ENCODE measurements around the gene ST6GALNAC5.
"Not testable (repeated sequence)": the region's sequence is repeated elsewhere in the genome, so short reads cannot be mapped to it uniquely, and the experiment has no call there.

ST6GALNAC5 gene

DNA sequence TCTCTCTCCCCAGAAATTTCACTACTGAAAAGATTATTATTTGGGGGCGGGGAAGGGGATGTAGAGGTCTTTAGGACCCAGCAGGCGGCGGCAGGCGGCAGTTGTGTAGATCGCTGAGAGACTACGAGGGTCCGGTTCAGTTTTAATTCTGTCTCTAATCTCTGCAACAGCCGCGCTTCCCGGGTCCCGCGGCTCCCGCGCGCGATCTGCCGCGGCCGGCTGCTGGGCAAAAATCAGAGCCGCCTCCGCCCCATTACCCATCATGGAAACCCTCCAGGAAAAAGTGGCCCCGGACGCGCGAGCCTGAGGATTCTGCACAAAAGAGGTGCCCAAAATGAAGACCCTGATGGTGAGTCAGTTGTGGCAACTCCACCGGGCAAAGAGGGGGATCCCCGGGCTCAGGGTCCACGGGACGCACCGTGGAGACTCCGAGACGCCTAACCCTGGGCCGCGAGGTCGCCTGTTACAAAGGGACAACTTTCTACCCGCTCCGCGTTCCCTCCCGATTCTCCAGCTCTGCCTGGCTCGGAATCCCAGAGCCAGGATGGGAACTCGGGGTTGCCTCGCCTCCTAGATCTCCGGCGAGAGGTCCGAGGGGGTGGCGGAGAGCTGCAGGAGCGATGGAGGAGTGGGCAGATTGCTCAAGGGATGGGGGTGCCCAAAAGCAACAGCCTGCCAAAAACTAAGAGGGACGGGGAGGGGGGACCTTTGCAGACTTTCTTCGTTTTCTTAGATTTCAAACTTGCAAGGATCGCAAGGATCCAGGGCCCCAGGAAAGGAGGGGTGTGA, at the start of gene ST6GALNAC5:
ST6GALNAC5 (plus strand) TSS at position 139 of the 789 bp plus-strand sequence.
- no peak for DNase-seq (ENCODE audit: low spot score)

DNA sequence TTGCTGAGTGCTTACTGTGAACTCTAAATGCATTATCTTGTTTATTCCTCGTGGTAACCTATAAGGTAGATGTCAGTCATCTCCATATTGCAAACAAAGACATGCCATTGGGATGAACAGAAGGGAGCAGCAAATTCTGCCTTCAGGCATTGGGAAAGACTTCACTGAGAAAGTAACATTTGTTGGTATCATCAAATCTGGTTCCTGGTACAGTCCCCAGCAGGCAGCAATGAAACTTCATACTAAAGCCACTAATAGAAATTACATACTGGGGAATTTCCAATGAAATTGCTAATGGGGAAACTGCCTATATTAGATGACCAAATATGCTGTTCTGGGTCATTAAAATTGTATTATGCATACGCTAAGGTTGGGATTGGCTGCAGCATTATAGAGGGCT, 47.3 kb upstream of the ST6GALNAC5 start:
- no peak for DNase-seq (ENCODE audit: low spot score)

DNA sequence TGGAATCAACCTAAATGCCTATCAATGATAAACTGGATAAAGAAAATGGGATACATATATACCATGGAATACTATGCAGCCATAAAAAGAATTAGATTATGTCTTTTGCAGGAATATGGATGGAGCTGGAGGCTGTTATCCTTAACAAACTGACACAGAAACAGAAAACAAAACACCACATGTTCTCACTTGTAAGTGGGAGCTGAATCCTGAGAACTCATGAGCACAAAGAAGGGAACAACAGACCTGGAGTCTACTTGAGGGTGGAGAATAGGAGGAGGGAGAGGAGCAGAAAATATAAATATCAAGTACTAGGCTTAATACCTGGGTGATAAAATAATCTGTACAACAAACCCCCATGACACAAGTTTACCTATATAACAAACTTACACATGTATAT, 44.3 kb upstream of the ST6GALNAC5 start:
- DNase-seq (ENCODE audit: low spot score): not testable (repeated sequence)

DNA sequence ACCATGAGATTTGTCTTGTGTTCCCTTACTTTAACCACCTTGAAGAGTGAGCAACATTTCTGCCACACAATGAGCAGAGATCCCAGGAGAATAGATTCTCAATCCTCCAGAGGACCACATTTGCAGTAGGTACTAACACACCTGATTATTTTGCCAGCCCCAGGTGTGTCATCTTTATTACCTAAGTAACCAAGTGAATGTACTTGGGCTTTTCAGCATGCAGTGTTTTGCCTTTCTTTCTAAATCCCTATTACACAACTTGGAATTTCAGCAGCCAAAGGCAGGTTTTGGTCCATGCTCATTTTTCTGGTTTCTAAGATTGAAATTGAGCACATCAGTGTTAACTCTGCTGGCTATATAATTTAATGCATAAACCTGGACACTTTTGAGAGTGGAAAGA, 43.2 kb upstream of the ST6GALNAC5 start:
- no peak for DNase-seq (ENCODE audit: low spot score)

DNA sequence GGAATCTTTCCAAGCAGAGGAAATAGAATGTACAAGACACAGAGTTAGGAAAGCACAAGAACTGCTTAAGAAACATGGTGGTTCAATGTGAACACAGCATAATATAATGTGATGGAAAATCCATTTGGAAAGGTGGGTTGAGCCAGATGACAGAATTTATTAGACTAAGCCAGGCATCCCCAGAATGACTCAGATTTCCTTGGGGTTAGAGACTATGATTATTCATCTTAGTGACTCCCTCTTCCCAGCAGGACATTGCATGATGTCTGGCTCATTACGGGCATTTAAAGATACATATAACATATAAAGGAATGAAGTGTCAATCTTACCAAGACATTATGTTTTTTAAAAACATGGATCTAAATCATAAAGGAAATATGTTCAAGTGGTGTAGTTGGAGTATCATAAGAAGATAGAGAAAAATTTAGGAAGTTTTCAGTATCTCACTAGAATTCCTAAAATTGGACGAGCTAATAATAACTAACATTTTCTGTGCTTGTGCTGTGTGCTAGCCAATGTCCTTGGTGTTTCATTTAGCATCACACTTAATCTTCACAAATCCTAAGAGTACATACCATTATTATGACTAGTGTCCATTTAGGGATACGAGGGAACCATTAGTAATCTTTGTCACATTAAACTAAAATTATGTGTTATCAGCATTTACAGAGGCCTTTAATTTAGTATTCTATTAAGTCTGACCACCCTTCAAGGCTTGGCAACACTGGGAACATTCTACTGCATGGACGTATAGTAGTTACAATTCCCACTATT, 41.0 kb upstream of the ST6GALNAC5 start:
- no peak for DNase-seq (ENCODE audit: low spot score)

DNA sequence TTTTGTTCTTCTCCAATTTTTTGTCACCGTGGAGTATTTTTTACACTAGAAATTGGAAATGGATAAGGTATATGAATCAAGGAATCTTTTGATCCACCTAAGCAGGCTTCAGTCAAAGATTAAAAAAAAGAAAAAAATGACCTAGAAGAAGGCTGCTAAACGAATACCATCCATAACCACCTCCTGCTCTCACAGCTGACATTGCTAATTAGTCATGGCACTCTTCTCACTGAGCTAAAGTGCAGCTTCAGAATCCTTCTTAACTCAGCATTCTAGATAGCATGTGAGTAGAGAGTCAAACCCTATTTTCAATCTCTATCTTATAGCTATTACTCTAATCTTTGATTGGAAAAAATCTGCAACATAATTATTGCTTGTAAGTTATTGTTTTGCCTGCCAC, 40.2 kb upstream of the ST6GALNAC5 start:
- DNase-seq (ENCODE audit: low spot score): no peak

DNA sequence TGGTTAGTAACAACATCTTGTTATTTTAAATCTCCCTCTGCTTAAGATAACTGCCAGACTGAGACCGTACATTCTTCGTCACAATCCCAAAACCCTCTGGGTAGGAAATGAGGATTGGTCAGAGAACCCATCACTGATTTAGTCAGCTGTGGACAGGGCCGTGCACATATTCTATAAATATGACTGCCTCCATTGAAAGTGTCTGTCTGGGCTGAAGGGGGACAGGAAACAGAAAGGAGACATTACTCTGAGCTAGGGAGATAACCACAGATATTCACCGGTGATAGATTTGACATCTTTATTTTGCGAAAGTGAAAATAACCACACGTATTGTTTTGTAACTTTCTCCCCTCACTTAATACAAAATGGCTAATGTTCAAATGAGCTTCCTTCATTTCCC, 36.9 kb upstream of the ST6GALNAC5 start:
- no peak for DNase-seq (ENCODE audit: low spot score)

DNA sequence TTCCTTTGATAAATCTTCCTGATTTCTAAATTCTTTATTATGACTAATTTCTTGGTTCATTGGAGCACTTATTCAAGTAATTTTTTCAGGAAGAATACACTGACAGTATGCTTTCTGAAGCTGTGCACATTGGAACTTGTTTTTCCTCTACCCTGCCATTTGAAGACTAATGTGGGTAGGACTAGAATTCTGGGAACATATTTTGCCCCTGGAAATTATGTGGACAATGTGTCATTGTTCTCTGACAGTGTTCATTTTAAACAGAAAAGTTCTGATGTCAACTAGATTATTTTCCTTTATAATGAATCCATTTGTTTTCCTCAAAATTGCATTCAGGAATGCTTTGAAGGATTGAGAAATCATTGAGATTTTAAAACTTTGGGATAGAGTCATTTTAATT, 34.8 kb upstream of the ST6GALNAC5 start:
- no peak for DNase-seq (ENCODE audit: low spot score)

DNA sequence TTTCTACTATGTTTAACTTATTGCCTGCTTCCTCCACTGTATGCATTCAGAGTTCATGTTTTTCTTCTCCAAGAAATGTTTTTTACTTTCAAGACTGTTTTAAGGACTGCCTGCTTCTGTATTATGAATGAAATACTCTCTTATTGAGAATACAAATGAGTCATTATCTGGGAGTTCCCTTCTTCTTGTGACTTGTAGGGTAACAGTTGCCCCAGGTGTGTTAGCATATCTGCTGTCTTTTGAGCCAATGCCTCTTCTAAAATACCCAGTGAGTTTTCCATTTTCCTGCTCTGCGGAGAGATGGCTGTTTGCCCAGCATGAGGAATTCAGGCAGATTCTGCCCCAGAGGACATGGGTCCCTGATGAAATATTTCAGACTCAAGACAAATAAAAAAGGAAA, 34.1 kb upstream of the ST6GALNAC5 start:
- no peak for DNase-seq (ENCODE audit: low spot score)

DNA sequence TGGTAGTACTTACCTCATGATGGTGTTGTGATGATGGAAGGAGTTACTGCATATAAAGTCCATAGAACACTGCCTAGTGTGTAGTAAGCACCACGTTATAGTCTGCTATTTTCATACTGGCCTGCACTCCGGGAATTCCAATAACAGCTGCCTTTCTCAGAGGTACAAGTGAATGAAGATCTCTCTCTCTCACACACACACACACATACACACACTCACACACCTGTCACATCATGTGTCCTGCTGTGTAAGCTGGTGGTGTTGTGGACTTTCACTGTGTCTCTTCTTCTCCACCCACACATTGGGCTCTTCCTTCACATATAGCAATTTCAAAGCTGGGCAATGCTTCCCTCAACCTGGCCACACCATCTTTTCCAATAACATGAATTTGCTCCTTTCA, 33.4 kb upstream of the ST6GALNAC5 start:
- DNase-seq (ENCODE audit: low spot score): no peak

DNA sequence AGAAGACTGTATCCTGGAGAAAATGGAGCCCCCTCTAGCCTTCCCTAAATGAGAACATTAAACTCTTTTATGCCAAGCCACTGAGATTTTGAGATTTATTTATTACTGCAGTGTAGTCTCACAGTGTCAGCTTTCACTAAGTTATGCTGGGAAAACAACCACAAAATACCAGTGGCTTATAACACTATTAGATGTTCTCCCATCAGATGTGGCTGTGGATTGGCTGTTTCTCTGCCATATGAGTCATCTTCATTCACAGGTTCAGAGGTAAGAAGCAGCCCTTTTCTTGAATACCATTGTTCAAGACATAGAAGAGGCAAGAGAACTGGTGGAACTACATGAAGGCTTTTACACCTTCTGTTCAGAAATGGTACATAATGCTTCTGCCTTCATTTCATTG, 32.1 kb upstream of the ST6GALNAC5 start:
- no peak for DNase-seq (ENCODE audit: low spot score)

DNA sequence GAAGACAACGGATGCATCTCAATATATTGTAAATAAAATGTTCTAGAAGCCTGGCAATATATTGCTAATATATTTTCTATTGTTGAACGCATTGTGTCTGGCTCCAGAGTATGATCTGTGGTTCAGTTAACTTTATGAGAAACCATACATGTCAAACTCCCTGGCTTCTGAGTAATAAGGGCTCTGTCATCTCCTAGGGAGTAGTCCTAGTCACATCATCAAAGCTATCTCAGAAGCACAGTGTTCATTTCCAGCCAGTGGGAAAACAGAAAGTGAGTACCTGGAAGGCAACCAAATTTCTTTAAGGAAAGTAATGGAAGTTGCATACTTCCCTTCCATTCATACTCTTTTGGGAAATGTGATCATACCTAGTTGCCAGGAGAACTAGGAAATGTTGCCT, 27.0 kb upstream of the ST6GALNAC5 start:
- no peak for DNase-seq (ENCODE audit: low spot score)

DNA sequence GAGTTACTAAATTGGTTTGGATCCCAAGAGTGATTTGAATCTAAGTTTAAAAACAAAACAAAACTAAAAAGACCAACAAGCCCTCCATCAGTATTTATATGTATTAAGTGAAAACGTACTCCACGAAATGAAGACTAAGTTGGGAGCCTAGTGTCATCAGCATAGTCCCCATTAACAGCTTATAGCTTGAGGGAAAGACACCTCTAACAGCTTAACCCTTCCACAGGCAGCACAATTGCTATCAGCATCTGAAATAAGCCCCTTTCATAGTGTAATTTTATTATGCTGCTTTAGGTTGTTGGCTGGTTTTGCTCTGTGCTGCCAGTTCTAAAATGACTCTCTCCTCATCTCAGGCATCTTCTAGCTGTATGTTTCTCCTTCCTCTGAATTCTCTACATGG, 25.8 kb upstream of the ST6GALNAC5 start:
- DNase-seq (ENCODE audit: low spot score): no peak

DNA sequence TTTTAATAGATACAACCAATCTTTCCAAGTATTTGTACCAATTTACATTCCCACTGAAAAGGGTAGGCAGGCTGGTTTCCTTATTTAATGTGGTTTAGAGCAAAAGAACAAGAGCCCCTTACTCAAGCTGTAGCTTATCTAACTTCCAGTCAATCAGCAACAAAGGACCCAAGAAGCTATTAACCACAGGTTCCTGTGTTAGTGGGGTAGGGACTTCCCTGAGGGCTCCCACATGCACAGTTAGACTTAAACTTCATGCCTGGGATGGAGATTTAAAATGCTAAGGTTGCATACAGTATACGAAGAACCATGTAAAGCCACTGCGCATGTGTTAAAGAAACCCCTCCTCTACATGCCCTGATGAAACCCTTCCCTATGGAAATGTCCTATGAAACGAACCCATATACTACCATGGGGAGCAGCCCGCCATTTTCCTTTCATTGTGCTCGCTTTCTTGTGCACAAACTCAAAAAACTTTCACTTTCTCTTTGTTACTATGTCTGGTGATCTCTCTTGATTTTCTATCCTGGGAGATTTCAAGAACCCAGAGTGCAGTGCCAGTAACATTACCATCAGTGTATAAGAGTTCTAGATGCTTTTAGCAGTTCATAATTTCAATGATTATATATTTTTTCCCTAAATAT, 23.3 kb upstream of the ST6GALNAC5 start:
- DNase-seq (ENCODE audit: low spot score): no peak

DNA sequence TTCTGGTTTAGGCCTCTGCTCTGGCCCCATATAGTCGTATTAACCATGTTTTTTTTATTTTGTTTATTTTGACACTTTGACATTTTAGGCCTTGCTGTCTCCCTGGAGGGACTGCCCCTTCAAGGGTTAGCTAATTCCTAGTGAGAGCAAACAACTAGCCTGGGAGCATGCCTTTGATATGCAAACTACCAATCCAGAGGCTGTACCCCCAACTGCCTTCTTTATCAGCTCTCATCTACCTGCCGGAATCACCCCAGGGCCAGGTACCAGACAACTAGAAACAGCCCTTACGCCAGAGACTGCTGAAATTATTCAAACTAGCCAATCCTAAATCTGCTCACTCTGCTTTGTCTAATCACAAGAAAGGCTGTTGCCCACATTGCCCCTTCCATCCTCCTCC, 13.0 kb upstream of the ST6GALNAC5 start:
- DNase-seq (ENCODE audit: low spot score): no peak

DNA sequence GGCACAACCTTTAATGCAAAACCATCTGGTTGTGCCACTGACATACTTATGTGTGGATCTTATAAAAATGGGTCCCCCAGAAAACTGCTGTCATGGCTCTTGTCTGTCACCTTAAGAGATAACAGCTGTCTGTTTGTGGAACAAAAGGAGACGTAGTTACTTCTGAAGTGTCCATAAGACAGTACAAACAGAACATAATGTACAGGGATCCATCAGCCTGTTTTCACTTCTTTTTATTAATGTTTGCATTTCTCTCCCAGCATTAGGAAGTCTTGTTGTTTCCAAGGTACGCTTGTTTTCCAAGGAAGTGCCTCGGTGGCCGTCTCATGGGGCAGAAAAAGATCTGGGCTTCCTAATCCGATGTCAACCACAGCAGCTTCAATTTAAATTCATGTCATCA, 11.2 kb upstream of the ST6GALNAC5 start:
- no peak for DNase-seq (ENCODE audit: low spot score)

DNA sequence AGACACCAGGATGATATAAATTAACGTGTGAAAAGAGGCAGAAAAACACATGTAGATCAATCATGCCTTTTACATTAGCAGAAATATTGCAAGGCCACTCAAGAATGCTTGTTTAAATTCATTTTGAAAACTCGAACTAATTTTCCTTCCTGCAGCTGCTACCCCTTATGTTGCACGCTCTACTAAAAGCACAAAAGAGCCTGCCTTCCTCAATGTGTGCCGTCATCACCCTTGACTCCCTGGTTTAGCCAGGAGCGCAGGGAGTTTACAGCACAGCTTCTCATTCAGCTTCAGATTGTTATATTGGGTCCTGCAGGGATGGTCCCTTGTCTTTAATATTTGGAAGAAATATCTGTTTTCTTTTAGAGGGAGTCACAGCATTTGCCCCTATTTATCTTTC, 10.1 kb upstream of the ST6GALNAC5 start:
- DNase-seq (ENCODE audit: low spot score): no peak

DNA sequence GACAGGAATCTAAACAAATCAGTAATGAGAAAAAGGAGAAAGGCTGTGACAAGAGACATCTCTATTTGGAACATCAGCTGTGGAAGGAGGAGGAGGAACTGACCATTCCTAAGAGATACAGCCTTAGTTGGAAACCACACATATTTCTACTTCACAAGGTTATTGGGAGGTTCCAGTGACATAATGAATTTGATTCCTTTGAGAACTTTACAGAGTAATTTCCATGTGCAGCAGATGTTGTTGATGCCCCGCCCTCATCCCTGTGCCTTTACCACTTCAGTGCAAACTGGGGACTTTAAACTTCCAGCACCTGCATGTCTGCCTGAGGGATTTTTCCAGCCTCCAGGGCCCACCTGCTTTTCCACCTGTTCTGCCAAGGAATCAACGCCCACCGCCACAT, 9.3 kb upstream of the ST6GALNAC5 start:
- DNase-seq (ENCODE audit: low spot score): no peak

DNA sequence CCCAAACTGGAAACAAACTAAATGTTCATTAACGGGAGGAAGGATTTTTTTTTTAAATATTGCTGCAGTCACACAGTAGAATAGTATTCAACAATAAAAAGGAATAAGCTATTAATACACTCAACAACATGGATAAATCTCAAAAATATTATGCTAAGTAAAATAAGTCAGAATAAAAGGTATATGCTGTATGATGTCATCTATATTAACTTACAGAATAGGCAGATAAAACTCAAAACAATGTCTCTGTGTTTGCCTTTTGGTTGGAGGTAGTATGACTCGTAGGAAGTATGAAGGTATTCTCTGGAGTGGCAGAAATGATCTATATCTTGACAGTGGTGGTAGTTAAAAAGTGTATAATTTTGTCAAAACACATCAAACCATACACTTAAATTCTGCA, 6.1 kb upstream of the ST6GALNAC5 start:
- DNase-seq (ENCODE audit: low spot score): no peak

DNA sequence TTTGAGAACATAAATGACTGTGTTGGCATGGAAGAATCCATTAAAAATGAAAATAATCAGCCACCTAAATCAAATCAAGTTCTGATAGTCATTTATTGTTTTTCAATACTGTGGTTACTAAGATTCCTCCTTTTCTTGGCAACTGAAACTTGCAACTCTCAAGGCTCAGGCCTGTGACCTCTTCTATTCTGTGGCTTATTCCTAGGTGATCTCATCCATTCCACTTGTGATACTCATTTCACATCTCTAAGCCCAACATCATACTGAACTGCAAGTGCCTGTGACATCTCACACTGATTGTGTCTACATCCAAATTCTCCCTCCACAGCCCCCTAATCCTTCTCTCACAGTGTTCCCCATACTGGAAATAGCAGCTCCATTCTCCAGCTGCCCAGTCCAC, 4.8 kb upstream of the ST6GALNAC5 start:
- no peak for DNase-seq (ENCODE audit: low spot score)

DNA sequence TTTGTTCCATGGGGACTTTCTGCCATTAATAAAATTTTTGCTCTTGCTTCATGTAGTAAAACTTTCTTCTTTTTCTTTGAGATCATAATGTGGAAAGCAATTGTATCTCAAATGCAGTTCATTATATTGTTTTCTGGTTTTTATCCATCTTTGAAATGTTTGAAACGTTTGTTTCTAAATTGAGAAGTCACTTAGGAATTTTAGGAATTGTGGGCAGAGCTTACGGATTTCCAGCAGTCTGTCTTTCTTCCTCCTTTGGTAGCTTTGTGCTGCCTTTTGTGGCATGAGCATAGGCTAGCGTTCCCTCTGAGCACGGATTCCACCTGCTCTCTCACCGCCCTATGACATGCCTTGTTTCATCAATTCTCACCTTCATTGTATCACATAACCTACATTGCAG, 2.9 kb upstream of the ST6GALNAC5 start:
- no peak for DNase-seq (ENCODE audit: low spot score)

DNA sequence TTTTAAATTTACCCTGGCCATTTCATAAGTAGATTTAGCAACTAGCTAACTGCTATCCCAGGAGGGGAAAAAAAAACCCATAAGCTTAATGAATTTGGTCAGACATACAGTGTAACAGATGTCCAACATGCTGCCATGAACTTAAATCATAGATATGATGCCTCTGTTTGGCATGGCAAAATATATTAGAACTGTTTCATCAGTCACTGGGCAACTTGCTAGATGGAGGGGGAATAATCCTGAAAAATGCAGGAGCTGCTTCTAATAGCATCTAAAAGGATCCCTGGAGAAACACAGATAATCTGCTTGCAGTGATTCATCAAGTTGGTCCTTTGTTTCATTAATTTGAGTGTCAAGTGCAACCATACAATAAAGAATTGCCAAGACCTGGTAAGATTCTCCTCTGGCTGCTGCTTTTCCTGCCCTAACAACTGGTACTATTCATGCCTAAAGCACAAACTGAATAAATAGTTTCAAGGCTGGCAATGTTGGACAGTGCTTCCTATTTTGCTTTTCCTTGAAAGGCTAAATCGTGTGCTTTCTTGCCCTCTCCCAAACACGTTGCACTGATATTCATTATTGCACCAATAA, 1.5 kb upstream of the ST6GALNAC5 start:
- no peak for DNase-seq (ENCODE audit: low spot score)

DNA sequence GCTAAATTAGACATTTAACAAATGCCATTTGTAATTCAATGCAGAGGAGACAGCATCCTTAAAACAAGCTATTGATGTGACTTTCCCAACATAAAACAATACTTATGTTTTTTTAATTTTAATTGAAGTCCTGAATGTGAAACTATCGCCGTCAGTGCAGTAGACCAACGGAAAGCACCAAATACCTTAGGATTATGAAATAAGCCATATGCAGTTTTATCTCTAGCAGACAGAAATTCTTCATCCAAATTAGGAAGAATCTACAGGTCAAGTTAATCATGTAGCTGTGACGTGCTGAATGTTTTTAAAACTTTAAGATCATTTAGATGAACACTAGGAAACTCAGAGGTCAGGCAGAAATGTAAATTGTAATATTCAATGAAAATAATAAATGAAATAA, 714 bp upstream of the ST6GALNAC5 start:
- DNase-seq (ENCODE audit: low spot score): no peak

Measured in CD4-positive, alpha-beta T cell treated with Interleukin-6 at 100 ng/mL for 8 hours (primary cell).